PFSK-1 (cell line): ENCODE results near the gene SARDH. TPM values are rescaled to one million over a fixed set of nuclear protein-coding genes. Genes with fewer than 3 reads are reported as not detected.

Experiments
- FOXP2 ChIP-seq: optimal IDR thresholded peaks from 2 replicates; pipeline ENCODE3; 2011; ENCODE audit warnings: borderline replicate concordance, control low read depth, inconsistent platforms; ENCODE audit not compliant: insufficient read depth; ENCODE audit errors: extremely low read length, extremely low read depth
- POLR2AphosphoS5 ChIP-seq: IDR thresholded peaks from 2 replicates; pipeline ENCODE4 v1.6.1; 2012; ENCODE audit warnings: low read depth, mild to moderate bottlenecking, control low read depth, low read length, moderate library complexity
- SIN3A ChIP-seq: IDR thresholded peaks from 2 replicates; pipeline ENCODE4 v1.6.1; 2012; ENCODE audit warnings: mild to moderate bottlenecking, low read length, moderate library complexity, borderline replicate concordance; ENCODE audit not compliant: insufficient read depth
- TAF1 ChIP-seq: IDR thresholded peaks from 2 replicates; pipeline ENCODE4 v1.6.1; 2012; ENCODE audit warnings: low read length, control low read depth, borderline replicate concordance; ENCODE audit not compliant: insufficient read depth
- polyA plus RNA-seq: library from polyadenylated mRNA; unstranded; fragments of >200 nt; gene quantifications from one replicate; pipeline ENCODE4 v1.2.1, GENCODE V29; 2012; ENCODE audit warnings: low read depth, missing spikeins; ENCODE audit not compliant: insufficient read length
- TF ChIP-seq, protein P1 (sequence below), 2 experiments: IDR thresholded peaks; 2 replicates each; pipeline versions ENCODE4 v1.6.1 to v1.8.0; 2011 to 2012; ENCODE audit warnings: low read depth in 2 of 2, low read length in 2 of 2, control low read depth in 1 of 2, inconsistent platforms in 1 of 2, mild to moderate bottlenecking in 1 of 2, moderate library complexity in 1 of 2; ENCODE audit not compliant: insufficient read depth in 1 of 2

Gene SARDH, protein sequence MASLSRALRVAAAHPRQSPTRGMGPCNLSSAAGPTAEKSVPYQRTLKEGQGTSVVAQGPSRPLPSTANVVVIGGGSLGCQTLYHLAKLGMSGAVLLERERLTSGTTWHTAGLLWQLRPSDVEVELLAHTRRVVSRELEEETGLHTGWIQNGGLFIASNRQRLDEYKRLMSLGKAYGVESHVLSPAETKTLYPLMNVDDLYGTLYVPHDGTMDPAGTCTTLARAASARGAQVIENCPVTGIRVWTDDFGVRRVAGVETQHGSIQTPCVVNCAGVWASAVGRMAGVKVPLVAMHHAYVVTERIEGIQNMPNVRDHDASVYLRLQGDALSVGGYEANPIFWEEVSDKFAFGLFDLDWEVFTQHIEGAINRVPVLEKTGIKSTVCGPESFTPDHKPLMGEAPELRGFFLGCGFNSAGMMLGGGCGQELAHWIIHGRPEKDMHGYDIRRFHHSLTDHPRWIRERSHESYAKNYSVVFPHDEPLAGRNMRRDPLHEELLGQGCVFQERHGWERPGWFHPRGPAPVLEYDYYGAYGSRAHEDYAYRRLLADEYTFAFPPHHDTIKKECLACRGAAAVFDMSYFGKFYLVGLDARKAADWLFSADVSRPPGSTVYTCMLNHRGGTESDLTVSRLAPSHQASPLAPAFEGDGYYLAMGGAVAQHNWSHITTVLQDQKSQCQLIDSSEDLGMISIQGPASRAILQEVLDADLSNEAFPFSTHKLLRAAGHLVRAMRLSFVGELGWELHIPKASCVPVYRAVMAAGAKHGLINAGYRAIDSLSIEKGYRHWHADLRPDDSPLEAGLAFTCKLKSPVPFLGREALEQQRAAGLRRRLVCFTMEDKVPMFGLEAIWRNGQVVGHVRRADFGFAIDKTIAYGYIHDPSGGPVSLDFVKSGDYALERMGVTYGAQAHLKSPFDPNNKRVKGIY
- 15.2 TPM for polyA plus RNA-seq

DNA sequence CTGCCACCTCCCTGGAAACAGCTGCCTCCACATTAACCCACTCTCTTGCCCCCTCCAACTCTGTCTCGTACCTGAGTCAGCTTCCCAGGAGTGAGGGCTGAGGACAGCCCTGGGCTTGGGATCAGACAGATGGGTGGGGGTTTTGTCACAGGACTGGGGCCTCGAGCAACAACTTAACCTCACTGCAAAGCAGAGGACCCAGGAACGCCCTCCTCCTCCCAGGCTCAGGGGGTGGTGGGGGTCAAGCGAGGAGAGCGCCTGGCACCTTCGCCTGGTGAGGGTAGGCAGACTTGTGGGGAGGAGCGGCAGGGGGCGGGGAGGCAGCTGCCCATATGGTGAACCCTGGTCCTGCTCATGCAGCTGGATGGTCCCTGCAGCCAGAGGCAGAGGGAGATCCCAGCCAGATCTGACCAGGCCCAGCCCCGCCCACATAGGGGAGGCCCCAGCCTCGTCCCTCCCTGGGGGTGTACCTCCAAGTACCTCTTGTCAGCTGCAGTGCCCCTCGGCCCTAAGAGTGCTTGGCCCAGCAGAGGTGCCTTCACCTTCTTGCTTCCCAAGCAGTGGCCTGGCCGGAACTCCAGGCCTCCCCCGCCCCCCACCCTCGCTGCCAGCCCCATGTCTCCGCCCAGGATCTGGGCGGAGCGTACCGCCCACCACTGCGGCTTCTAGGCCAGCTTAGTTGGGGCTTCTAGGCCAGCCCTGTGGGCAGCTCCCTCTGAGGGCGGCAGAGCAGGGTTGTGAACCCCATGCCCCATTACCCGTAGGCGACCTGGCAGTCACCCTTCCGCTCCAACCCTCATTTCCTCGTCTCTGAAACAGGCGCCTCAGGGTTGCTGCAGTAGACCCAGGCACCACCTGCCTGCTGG, at the start of gene SARDH:
Gene SARDH (minus strand): TSS at position 579 of the 866 bp plus-strand sequence. CDS start 4,179 bp downstream, outside the sequence.
- TF ChIP-seq, protein P1, sequence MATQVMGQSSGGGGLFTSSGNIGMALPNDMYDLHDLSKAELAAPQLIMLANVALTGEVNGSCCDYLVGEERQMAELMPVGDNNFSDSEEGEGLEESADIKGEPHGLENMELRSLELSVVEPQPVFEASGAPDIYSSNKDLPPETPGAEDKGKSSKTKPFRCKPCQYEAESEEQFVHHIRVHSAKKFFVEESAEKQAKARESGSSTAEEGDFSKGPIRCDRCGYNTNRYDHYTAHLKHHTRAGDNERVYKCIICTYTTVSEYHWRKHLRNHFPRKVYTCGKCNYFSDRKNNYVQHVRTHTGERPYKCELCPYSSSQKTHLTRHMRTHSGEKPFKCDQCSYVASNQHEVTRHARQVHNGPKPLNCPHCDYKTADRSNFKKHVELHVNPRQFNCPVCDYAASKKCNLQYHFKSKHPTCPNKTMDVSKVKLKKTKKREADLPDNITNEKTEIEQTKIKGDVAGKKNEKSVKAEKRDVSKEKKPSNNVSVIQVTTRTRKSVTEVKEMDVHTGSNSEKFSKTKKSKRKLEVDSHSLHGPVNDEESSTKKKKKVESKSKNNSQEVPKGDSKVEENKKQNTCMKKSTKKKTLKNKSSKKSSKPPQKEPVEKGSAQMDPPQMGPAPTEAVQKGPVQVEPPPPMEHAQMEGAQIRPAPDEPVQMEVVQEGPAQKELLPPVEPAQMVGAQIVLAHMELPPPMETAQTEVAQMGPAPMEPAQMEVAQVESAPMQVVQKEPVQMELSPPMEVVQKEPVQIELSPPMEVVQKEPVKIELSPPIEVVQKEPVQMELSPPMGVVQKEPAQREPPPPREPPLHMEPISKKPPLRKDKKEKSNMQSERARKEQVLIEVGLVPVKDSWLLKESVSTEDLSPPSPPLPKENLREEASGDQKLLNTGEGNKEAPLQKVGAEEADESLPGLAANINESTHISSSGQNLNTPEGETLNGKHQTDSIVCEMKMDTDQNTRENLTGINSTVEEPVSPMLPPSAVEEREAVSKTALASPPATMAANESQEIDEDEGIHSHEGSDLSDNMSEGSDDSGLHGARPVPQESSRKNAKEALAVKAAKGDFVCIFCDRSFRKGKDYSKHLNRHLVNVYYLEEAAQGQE (IDR thresholded peaks at IDR 0.05; ENCODE audit: insufficient read depth in 1 of 2, low read depth in 2 of 2, low read length in 2 of 2), result no peak
- peak; percentile 34 for TF ChIP-seq FOXP2
- TF ChIP-seq POLR2AphosphoS5, result 0 out of 2 replicates have a peak, but pooled peaks have one; percentile 44

DNA sequence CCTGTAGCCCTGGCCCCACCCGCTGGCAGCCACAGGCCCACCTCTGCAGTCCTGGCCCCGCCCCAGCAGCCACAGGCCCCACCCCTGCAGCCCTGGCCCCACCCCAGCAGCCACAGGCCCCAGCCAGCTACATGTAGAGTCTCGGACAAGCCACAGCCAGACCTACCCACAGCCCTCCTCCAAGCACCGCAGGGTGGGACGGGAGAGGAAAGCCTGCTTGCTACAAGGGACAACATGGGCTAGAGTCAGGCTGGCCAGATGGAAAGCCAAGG, 49.5 kb upstream of the SARDH start:
- no peak for TF ChIP-seq TAF1
- no peak for TF ChIP-seq FOXP2
- TF ChIP-seq, protein P1 (IDR thresholded peaks at IDR 0.05; ENCODE audit: insufficient read depth in 1 of 2, low read depth in 2 of 2, low read length in 2 of 2), result no peak
- TF ChIP-seq SIN3A, result no peak
- no peak for TF ChIP-seq POLR2AphosphoS5

DNA sequence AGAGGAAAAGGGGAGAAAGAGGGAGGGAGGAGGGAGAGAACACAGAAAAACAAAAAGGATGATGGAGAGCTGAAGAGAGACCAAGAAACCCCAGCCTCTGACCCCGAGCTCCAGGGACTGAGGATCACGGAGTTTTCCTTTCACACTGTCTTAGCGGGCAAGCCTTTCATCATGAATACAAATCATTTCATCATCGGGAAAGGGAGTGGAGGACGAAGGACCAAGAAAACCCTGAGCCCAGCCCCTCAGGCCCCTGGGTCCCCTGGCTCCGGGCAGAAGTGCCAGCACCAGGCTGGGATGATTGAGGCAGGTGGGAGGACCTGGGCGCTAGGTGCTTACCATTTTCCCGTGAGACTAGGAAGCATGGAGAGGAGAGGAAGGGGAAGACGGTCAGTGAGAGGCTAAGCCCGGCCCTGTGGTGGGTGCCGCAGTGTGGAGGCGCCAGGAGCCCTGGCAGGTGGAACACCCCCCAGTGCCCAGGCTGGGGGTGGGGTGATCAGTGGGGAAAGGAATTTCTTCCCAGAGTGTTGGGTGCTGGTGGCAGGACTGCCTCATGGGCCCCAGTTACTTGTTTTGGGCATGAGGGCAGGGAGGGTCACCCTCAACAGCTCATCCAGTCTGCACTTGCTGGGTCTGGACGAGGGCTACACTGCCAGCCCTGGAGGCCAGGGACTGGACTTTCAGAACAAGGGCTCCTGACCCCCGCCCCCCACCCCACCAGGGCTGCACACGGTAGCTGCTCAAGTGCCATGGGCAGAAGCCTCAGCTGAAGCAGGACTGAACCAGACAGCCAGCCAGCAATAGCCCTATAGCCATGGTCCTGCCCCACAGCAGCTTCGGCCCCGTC, 49.0 kb upstream of the SARDH start:
- TF ChIP-seq FOXP2 (no peak), POLR2AphosphoS5 (no peak), SIN3A (no peak), TAF1 (no peak)
- TF ChIP-seq, protein P1 (IDR thresholded peaks at IDR 0.05; ENCODE audit: insufficient read depth in 1 of 2, low read depth in 2 of 2, low read length in 2 of 2), result no peak

DNA sequence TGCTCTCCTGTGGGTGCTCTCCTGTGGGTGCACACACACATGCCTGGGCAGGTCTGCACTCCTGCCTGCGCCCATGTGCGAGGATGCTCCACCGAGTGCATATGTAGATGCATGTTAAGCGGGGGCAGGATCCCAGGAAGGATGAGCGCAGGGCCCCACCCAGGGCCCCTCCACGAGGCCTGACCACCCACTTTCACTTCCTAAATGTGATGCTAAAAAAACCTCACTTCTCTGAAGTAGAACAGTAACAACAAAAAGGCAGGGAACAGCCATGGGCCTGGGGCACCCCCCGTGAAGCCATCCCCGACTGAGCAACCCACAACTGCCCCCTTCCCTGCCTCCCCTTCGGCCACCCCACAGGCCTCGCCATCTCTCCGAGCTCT, 48.2 kb upstream of the SARDH start:
- TF ChIP-seq POLR2AphosphoS5, result no peak
- no peak for TF ChIP-seq SIN3A
- no peak for TF ChIP-seq TAF1
- TF ChIP-seq FOXP2, result no peak
- TF ChIP-seq, protein P1 (IDR thresholded peaks at IDR 0.05; ENCODE audit: insufficient read depth in 1 of 2, low read depth in 2 of 2, low read length in 2 of 2), result no peak
